ENCODE data around the gene NOS1AP.

DNA sequence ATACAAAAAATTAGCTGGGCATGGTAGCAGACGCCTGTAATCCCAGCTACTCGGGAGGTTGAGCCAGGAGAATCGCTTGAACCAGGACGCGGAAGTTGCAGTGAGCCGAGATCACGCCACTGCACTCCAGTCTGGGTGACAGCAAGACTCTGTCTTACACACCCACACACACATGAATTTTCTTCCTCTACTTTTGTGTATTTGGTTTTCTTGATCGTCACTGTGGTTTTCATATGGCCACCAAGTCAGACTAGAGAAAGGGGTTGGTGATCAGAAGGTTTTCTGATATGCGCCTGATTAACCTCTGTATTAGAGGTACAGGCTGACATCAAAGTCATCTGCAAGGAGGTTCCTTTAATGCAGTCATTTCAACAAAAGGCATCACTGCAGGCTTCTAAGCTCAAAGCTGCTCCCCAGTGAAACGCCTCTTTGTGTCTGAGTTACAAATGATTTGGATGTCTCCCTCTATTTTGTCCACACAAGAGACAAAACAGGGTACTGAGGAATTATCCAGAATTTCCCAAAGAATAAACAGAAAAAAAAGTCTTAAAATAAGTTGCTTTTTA lies 331.4 kb downstream of the NOS1AP start:
- TF ChIP-seq EP300 (IDR thresholded peaks at IDR 0.05; ENCODE audit: borderline replicate concordance in 1 of 2, low read depth in 1 of 2, low read length in 1 of 2) (no peak), TAF1 (IDR thresholded peaks at IDR 0.05; ENCODE audit: borderline replicate concordance, low read depth, low read length) (no peak), CTCF (IDR thresholded peaks at IDR 0.05) (no peak), POLR2AphosphoS5 (IDR thresholded peaks at IDR 0.05; ENCODE audit: low read depth, low read length) (no peak), SMC3 (IDR thresholded peaks at IDR 0.05; ENCODE audit: low read depth, low read length) (no peak), FOXJ3 (CRISPR knock-in tag; IDR thresholded peaks at IDR 0.05) (no peak), TEAD4 (IDR thresholded peaks at IDR 0.05; ENCODE audit: borderline replicate concordance, insufficient read depth) (no peak), GABPA (IDR thresholded peaks at IDR 0.05; ENCODE audit: low read depth) (no peak), NFIC (IDR thresholded peaks at IDR 0.05; ENCODE audit: borderline replicate concordance) (no peak), YY1 (IDR thresholded peaks at IDR 0.05; ENCODE audit: low read depth) (no peak), JUND (IDR thresholded peaks at IDR 0.05) (no peak), GATA2 (CRISPR knock-in tag; IDR thresholded peaks at IDR 0.05) (no peak)

Data from SK-N-SH (cell line).